Trophoblast cell (in vitro differentiated cells and primary cell): ENCODE results near the gene GPD1.

Experiments
- DNase-seq, 2 donors: peaks; one replicate each; pipeline ENCODE4 v3.0.0-alpha.2; 2016
- H2AFZ ChIP-seq: 2 replicates; pipeline ENCODE4 v1.6.1; 2013; ENCODE audit warnings: low read length, moderate library complexity, mild to moderate bottlenecking; ENCODE audit not compliant: insufficient read depth, poor library complexity
- H2AK5ac ChIP-seq: 2 replicates; pipeline ENCODE4 v1.6.1; 2013; ENCODE audit warnings: mild to moderate bottlenecking, low read length
- H2BK120ac ChIP-seq: 2 replicates; pipeline ENCODE4 v1.6.1; 2013; ENCODE audit warnings: low read length, mild to moderate bottlenecking, moderate library complexity; ENCODE audit not compliant: insufficient read depth, poor library complexity
- H2BK12ac ChIP-seq: 2 replicates; pipeline ENCODE4 v1.6.1; 2013; ENCODE audit warnings: mild to moderate bottlenecking, low read length, moderate library complexity
- H2BK5ac ChIP-seq: 2 replicates; pipeline ENCODE4 v1.6.1; 2013; ENCODE audit warnings: low read length, low read depth, moderate library complexity, mild to moderate bottlenecking; ENCODE audit not compliant: poor library complexity
- H3K14ac ChIP-seq: 2 replicates; pipeline ENCODE4 v1.6.1; 2013; ENCODE audit warnings: mild to moderate bottlenecking, low read length
- H3K18ac ChIP-seq: 2 replicates; pipeline ENCODE4 v1.6.1; 2013; ENCODE audit warnings: mild to moderate bottlenecking, low read length
- H3K23ac ChIP-seq: 2 replicates; pipeline ENCODE4 v1.6.1; 2013; ENCODE audit warnings: low read length
- H3K27ac ChIP-seq: 2 replicates; pipeline ENCODE4 v1.5.1; 2013; ENCODE audit warnings: low read depth, mild to moderate bottlenecking, inconsistent platforms, low read length, moderate library complexity
- H3K27me3 ChIP-seq: 2 replicates; pipeline ENCODE4 v1.6.1; 2013; ENCODE audit warnings: inconsistent platforms, mild to moderate bottlenecking, low read length, moderate library complexity; ENCODE audit not compliant: insufficient read depth
- H3K36me3 ChIP-seq, 2 experiments: 1 replicate in 1 of 2; 2 replicates in 1 of 2; pipeline ENCODE4 v1.6.1; 2013; ENCODE audit warnings: low read length in 2 of 2, mild to moderate bottlenecking in 2 of 2, moderate library complexity in 1 of 2; ENCODE audit not compliant: insufficient read depth in 2 of 2, control insufficient read depth in 1 of 2
- H3K4ac ChIP-seq: 2 replicates; pipeline ENCODE4 v1.6.1; 2013; ENCODE audit warnings: low read depth, mild to moderate bottlenecking, low read length, moderate library complexity
- H3K4me1 ChIP-seq, 2 experiments: 1 replicate in 1 of 2; 2 replicates in 1 of 2; pipeline ENCODE4 v1.6.1; 2013; ENCODE audit warnings: low read length in 2 of 2, mild to moderate bottlenecking in 2 of 2, moderate library complexity in 1 of 2; ENCODE audit not compliant: insufficient read depth in 2 of 2, control insufficient read depth in 1 of 2
- H3K4me2 ChIP-seq: 2 replicates; pipeline ENCODE4 v1.6.1; 2013; ENCODE audit warnings: inconsistent platforms, mild to moderate bottlenecking, low read length, moderate library complexity
- H3K4me3 ChIP-seq: 2 replicates; pipeline ENCODE4 v1.5.1; 2013; ENCODE audit warnings: mild to moderate bottlenecking, low read depth, low read length, inconsistent platforms
- H3K79me1 ChIP-seq: one replicate; pipeline ENCODE4 v1.6.1; 2013; ENCODE audit warnings: low read length
- H3K79me2 ChIP-seq: 2 replicates; pipeline ENCODE4 v1.6.1; 2013; ENCODE audit warnings: low read length, mild to moderate bottlenecking; ENCODE audit not compliant: control insufficient read depth, insufficient read depth, poor library complexity
- H3K9ac ChIP-seq: 2 replicates; pipeline ENCODE4 v1.6.1; 2013; ENCODE audit warnings: mild to moderate bottlenecking, low read length
- H3K9me3 ChIP-seq: 2 replicates; pipeline ENCODE4 v1.6.1; 2013; ENCODE audit warnings: low read depth, mild to moderate bottlenecking, control low read depth, inconsistent platforms, low read length; ENCODE audit not compliant: insufficient read depth
- H4K12ac ChIP-seq: 2 replicates; pipeline ENCODE4 v1.6.1; 2013; ENCODE audit warnings: low read depth, mild to moderate bottlenecking, low read length, moderate library complexity
- H4K8ac ChIP-seq: 2 replicates; pipeline ENCODE4 v1.6.1; 2013; ENCODE audit warnings: low read depth, mild to moderate bottlenecking, low read length, moderate library complexity
- H4K91ac ChIP-seq: one replicate; pipeline ENCODE4 v1.6.1; 2013; ENCODE audit warnings: low read depth, mild to moderate bottlenecking, low read length, moderate library complexity
- whole genome bisulfite sequencing: extraction: QIAGEN DNeasy Blood & Tissue Kit; methylation state at CpG from one replicate; pipeline ENCODE4 v1.1.7; 2013; ENCODE audit warnings: missing lambda C conversion rate; ENCODE audit not compliant: insufficient read length, insufficient coverage; ENCODE audit errors: extremely low coverage; 5-methylcytosine and 5-hydroxymethylcytosine counted together

GPD1 gene

GRCh38 chr12:50102131-50102531 lies 1.7 kb upstream of the GPD1 start:
- no peak overlapping the region for H4K12ac ChIP-seq
- no peak overlapping the region for H3K9ac ChIP-seq
- no peak for DNase-seq
- H3K9me3 ChIP-seq: no peaks in the 10 kb centered on the region
- no peak overlapping the region for H4K91ac ChIP-seq
- H2BK5ac ChIP-seq: no peak overlapping the region
- no peak overlapping the region for H3K4ac ChIP-seq
- no peak overlapping the region for H3K18ac ChIP-seq
- H3K79me1 ChIP-seq: no peaks in the 10 kb centered on the region
- no peak overlapping the region for H2BK120ac ChIP-seq
- no peaks in the 10 kb centered on the region for H3K4me1 ChIP-seq
- no CpG with 5 or more reads among the region's 2 CpGs for WGBS
- H2BK12ac ChIP-seq: no peak overlapping the region
- no peak overlapping the region for H3K4me2 ChIP-seq
- no peak overlapping the region for H2AFZ ChIP-seq
- no peak overlapping the region for H3K27ac ChIP-seq
- H3K4me3 ChIP-seq: no peak overlapping the region
- peaks cover 26 to 32% of the 10 kb centered on the region in 2 experiments for H3K36me3 ChIP-seq
- H3K79me2 ChIP-seq: no peaks in the 10 kb centered on the region
- H3K23ac ChIP-seq: no peak overlapping the region
- no peak overlapping the region for H4K8ac ChIP-seq
- no peaks in the 10 kb centered on the region for H3K27me3 ChIP-seq
- no peak overlapping the region for H3K14ac ChIP-seq
- no peak overlapping the region for H2AK5ac ChIP-seq

GRCh38 chr12:50102646-50103309 lies 1.0 kb upstream of the GPD1 start:
- DNase-seq: no peak
- Histone ChIP-seq H2AFZ (no peak overlapping the region), H3K27ac (no peak overlapping the region), H2AK5ac (no peak overlapping the region), H3K4me2 (no peak overlapping the region), H3K27me3 (no peaks in the 10 kb centered on the region), H3K9me3 (no peaks in the 10 kb centered on the region), H2BK12ac (no peak overlapping the region), H3K23ac (no peak overlapping the region), H4K12ac (no peak overlapping the region), H3K18ac (no peak overlapping the region), H2BK120ac (no peak overlapping the region), H3K79me2 (no peaks in the 10 kb centered on the region), H4K8ac (no peak overlapping the region), H3K4me1 (no peaks in the 10 kb centered on the region), H3K14ac (no peak overlapping the region), H3K4me3 (no peak overlapping the region), H4K91ac (no peak overlapping the region), H3K9ac (no peak overlapping the region), H3K79me1 (no peaks in the 10 kb centered on the region), H3K4ac (no peak overlapping the region), H2BK5ac (no peak overlapping the region), H3K36me3 (peaks cover 21 to 27% of the 10 kb centered on the region in 2 experiments)
- no CpG with 5 or more reads among the region's 8 CpGs for WGBS

GRCh38 chr12:50103351-50103750 lies 457 bp upstream of the GPD1 start:
- H3K4me3 ChIP-seq: no peak overlapping the region
- no peaks in the 10 kb centered on the region for H3K79me2 ChIP-seq
- no peak overlapping the region for H2BK120ac ChIP-seq
- H4K12ac ChIP-seq: no peak overlapping the region
- H3K9ac ChIP-seq: no peak overlapping the region
- H2AK5ac ChIP-seq: no peak overlapping the region
- WGBS: no CpG with 5 or more reads among the region's 2 CpGs
- H2AFZ ChIP-seq: no peak overlapping the region
- no peak overlapping the region for H3K23ac ChIP-seq
- no peak overlapping the region for H3K4me2 ChIP-seq
- H2BK12ac ChIP-seq: no peak overlapping the region
- no peak overlapping the region for H4K91ac ChIP-seq
- H4K8ac ChIP-seq: no peak overlapping the region
- H3K27ac ChIP-seq: no peak overlapping the region
- H3K4ac ChIP-seq: no peak overlapping the region
- H3K36me3 ChIP-seq: peaks cover 16 to 22% of the 10 kb centered on the region in 2 experiments
- H3K14ac ChIP-seq: no peak overlapping the region
- H3K4me1 ChIP-seq: no peaks in the 10 kb centered on the region
- DNase-seq: no peak
- H3K18ac ChIP-seq: no peak overlapping the region
- no peaks in the 10 kb centered on the region for H3K27me3 ChIP-seq
- H3K9me3 ChIP-seq: no peaks in the 10 kb centered on the region
- no peaks in the 10 kb centered on the region for H3K79me1 ChIP-seq
- no peak overlapping the region for H2BK5ac ChIP-seq

- no peak overlapping the region for H3K18ac ChIP-seq
- H3K14ac ChIP-seq: no peak overlapping the region
- H3K27ac ChIP-seq: no peak overlapping the region
- DNase-seq: no peak
- H4K12ac ChIP-seq: no peak overlapping the region
- no peak overlapping the region for H3K4ac ChIP-seq
- H2AK5ac ChIP-seq: no peak overlapping the region
- H4K91ac ChIP-seq: no peak overlapping the region
- H3K4me1 ChIP-seq: no peaks in the 10 kb centered on the region
- H4K8ac ChIP-seq: no peak overlapping the region
- no peak overlapping the region for H3K23ac ChIP-seq
- H3K4me3 ChIP-seq: no peak overlapping the region
- WGBS: no CpG with 5 or more reads among the region's 14 CpGs
- H3K36me3 ChIP-seq: peaks cover 4 to 9% of the 10 kb centered on the region in 2 experiments
- no peaks in the 10 kb centered on the region for H3K79me1 ChIP-seq
- H2BK5ac ChIP-seq: no peak overlapping the region
- H3K9ac ChIP-seq: no peak overlapping the region
- H3K4me2 ChIP-seq: no peak overlapping the region
- no peak overlapping the region for H2BK120ac ChIP-seq
- H2BK12ac ChIP-seq: no peak overlapping the region
- H3K27me3 ChIP-seq: no peaks in the 10 kb centered on the region
- H2AFZ ChIP-seq: no peak overlapping the region
- H3K9me3 ChIP-seq: no peaks in the 10 kb centered on the region
- H3K79me2 ChIP-seq: no peaks in the 10 kb centered on the region
Measured at GRCh38 chr12:50104417-50105366, 884 bp downstream of the GPD1 start.
